ENCODE measurements around the gene FAM174C.

DNA sequence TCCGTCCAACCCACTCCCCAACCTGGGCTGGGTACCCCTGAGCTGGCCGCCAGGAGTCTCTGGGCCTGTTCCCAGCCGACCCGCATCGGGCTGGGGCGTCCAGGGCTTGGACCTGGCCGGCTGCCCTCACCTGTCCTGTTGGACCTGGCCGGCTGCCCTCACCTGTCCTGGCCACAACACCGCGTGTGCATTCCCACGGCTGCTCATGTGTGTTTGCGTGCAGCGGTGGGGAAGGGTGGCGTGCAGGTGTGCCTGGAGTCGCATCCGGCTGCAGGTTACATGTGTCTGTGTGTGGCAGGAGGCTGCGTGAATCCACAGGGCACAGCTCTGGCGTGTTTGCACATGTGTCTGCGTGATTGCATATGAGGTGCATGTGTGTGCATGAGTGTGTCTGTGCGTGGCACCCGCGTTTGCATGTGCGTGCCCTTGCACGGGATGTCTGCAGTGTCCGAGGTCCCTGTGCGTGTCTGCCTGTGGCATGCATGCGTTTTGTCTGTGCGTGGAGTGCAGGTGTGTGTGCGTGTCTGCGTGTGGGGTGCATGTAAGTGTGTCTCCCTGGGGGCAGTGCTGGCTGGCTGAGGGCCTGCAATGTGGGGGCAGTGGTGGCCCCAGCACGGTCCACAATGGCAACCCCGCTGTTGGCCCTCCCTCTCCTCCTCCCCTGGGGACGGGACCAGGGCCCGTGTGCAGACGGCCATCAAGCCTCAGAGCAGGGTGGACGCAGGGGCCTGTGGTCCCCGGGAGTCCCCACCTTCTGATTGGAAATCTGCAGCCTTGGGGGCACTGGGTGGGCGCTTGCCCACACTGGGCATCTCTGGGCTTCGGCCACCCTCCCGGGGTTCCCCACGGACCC, 13.7 kb downstream of the FAM174C start:
- TF ChIP-seq, protein P1, sequence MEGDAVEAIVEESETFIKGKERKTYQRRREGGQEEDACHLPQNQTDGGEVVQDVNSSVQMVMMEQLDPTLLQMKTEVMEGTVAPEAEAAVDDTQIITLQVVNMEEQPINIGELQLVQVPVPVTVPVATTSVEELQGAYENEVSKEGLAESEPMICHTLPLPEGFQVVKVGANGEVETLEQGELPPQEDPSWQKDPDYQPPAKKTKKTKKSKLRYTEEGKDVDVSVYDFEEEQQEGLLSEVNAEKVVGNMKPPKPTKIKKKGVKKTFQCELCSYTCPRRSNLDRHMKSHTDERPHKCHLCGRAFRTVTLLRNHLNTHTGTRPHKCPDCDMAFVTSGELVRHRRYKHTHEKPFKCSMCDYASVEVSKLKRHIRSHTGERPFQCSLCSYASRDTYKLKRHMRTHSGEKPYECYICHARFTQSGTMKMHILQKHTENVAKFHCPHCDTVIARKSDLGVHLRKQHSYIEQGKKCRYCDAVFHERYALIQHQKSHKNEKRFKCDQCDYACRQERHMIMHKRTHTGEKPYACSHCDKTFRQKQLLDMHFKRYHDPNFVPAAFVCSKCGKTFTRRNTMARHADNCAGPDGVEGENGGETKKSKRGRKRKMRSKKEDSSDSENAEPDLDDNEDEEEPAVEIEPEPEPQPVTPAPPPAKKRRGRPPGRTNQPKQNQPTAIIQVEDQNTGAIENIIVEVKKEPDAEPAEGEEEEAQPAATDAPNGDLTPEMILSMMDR (IDR thresholded peaks at IDR 0.05; ENCODE audit: low read length) = no peak
- TF ChIP-seq EZH2 (IDR thresholded peaks at IDR 0.05; ENCODE audit: borderline replicate concordance, low read length) = no peak

Data from OCI-LY1 (cell line).